CD4-positive, alpha-beta T cell (primary cell): ENCODE results near the gene MAGEA2B. TPM values are rescaled to one million over a fixed set of nuclear protein-coding genes. Genes with fewer than 3 reads are reported as not detected.
"Not testable (repeated sequence)": the region's sequence is repeated elsewhere in the genome, so short reads cannot be mapped to it uniquely, and the experiment has no call there.

Experiments
- ATAC-seq: fragments of 200-7000 bp; cut with Tn5 transposase; one replicate; pipeline ENCODE4 v1.10.0; 2022; ENCODE audit warnings: mild to moderate bottlenecking; ENCODE audit not compliant: poor library complexity
- CTCF ChIA-PET: fragments of 350-600 bp; sonication (Branson Sonifier 250); formaldehyde crosslinking; loops from one replicate; lab custom pipeline; 2021; ENCODE audit warnings: antibody characterized with exemption, inconsistent platforms; lab: Charles Lee
- POLR2A ChIA-PET: fragments of 350-600 bp; sonication (Branson Sonifier 250); formaldehyde crosslinking; loops from one replicate; lab custom pipeline; 2021; ENCODE audit warnings: antibody characterized with exemption, inconsistent platforms; lab: Charles Lee
- DNase-seq, 14 experiments: peaks; one replicate each; pipeline ENCODE4 v3.0.0-alpha.2; 2013 to 2020; ENCODE audit warnings: mixed read lengths in 2 of 14
- H3K27ac ChIP-seq, 2 donors: one replicate each; pipeline versions ENCODE4 v1.5.1 to v1.7.0; 2013; ENCODE audit warnings: low read length in 2 of 2, low read depth in 1 of 2, mild to moderate bottlenecking in 1 of 2
- H3K27me3 ChIP-seq, 2 experiments: 1 replicate in 1 of 2; 2 replicates in 1 of 2; pipeline versions ENCODE4 v1.6.1 to v1.7.0; 2013; ENCODE audit warnings: low read length in 2 of 2, control low read depth in 1 of 2, mild to moderate bottlenecking in 1 of 2, moderate library complexity in 1 of 2; ENCODE audit not compliant: insufficient read depth in 2 of 2, control insufficient read depth in 1 of 2
- H3K36me3 ChIP-seq: one replicate; pipeline ENCODE4 v1.6.1; 2013; ENCODE audit warnings: low read length, control low read depth; ENCODE audit not compliant: insufficient read depth
- H3K4me1 ChIP-seq: one replicate; pipeline ENCODE4 v1.6.1; 2013; ENCODE audit warnings: low read length, control low read depth; ENCODE audit not compliant: insufficient read depth
- H3K4me3 ChIP-seq: one replicate; pipeline ENCODE4 v1.5.1; 2013; ENCODE audit warnings: mild to moderate bottlenecking, low read length, moderate library complexity
- H3K9me3 ChIP-seq, 2 experiments: 1 replicate in 1 of 2; 2 replicates in 1 of 2; pipeline versions ENCODE4 v1.6.1 to v1.7.0; 2013; ENCODE audit warnings: low read length in 2 of 2, mild to moderate bottlenecking in 2 of 2, control low read depth in 1 of 2, moderate library complexity in 1 of 2; ENCODE audit not compliant: control insufficient read depth in 1 of 2, insufficient read depth in 1 of 2
- H3K27ac Mint-ChIP-seq: one replicate; pipeline ENCODE4 v1.8.0; 2020; ENCODE audit warnings: mixed read lengths
- H3K27me3 Mint-ChIP-seq: one replicate; pipeline ENCODE4 v1.8.0; 2021; ENCODE audit warnings: mixed read lengths
- H3K36me3 Mint-ChIP-seq: one replicate; pipeline ENCODE4 v1.8.0; 2021; ENCODE audit warnings: low read depth, mixed read lengths
- H3K4me1 Mint-ChIP-seq: one replicate; pipeline ENCODE4 v1.8.0; 2021; ENCODE audit warnings: low read depth, mixed read lengths
- H3K4me3 Mint-ChIP-seq: one replicate; pipeline ENCODE4 v1.8.0; 2020; ENCODE audit warnings: mild to moderate bottlenecking, mixed read lengths
- H3K9me3 Mint-ChIP-seq: one replicate; pipeline ENCODE4 v1.8.0; 2020; ENCODE audit warnings: mixed read lengths
- intact Hi-C, 2 experiments: fragments of 100-400 bp; cut with DNase I in 1 of 2; cut with micrococcal nuclease in 1 of 2; formaldehyde crosslinking; loops; one replicate each; pipeline versions ENCODE4 v1.15.1 to v1.9.0; 2023 to 2025; cut with DNase I, micrococcal nuclease
- total RNA-seq, 174 experiments: library from RNA in 2 of 174; stranded (reverse) in 2 of 174; gene quantifications; one replicate each; pipeline ENCODE4 v1.2.3 and lab custom pipeline; 2021 to 2026

The MAGEA2B gene
- total RNA-seq, 2 experiments from 2014 or later: not detected

DNA sequence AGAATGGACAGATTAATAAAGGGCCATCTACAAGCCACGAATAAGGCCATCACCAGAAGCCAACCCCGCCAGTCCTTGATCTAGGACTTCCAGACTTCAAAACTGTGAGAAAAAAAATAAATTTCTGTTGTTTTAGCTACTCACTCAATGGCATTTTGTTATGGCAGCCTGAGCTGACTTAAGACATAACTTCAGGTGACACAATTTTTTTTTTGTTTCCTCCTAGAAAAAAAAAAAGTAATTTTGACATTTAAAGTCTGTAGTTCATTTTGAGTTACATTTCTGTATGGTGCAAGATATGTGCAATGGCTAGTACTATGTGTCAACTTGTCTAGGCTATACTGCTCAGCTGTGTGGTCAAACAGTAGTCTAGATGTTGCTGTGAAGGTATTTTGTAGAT, 44.5 kb downstream of the MAGEA2B start, which contains the start of gene CSAG3:
CSAG3 (plus strand) TSS at position 301 of the 400 bp plus-strand sequence.
- H3K27me3 Mint-ChIP-seq, H3K36me3 ChIP-seq, H3K4me1 ChIP-seq, POLR2A ChIA-PET, CTCF ChIA-PET, H3K9me3 ChIP-seq, DNase-seq, H3K4me3 Mint-ChIP-seq, intact Hi-C loops, H3K4me3 ChIP-seq, H3K9me3 Mint-ChIP-seq, H3K4me1 Mint-ChIP-seq, ATAC-seq, H3K27ac ChIP-seq, H3K27me3 ChIP-seq, H3K27ac Mint-ChIP-seq, H3K36me3 Mint-ChIP-seq: not testable (repeated sequence)

DNA sequence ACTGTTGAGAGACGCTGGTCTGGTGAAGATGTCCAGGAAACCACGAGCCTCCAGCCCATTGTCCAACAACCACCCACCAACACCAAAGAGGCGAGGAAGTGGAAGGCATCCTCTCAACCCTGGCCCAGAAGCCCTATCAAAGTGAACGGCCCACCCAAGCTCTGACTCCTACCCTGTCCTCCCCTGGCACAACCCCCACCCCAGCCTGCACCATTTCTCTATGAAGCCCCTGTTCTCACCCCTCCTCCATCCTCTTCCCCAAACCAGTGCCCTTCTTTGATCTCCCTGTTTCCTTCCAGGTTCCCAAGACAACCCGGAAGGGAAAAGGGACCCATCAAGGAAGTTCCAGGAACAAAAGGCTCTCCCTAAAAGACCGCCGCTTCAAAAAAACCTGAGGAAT, 45.1 kb downstream of the MAGEA2B start:
- CTCF ChIA-PET, H3K27me3 ChIP-seq, H3K9me3 Mint-ChIP-seq, H3K36me3 Mint-ChIP-seq, H3K27ac ChIP-seq, H3K4me3 ChIP-seq, H3K4me3 Mint-ChIP-seq, H3K4me1 ChIP-seq, H3K27ac Mint-ChIP-seq, DNase-seq, ATAC-seq, H3K4me1 Mint-ChIP-seq, H3K27me3 Mint-ChIP-seq, POLR2A ChIA-PET, H3K36me3 ChIP-seq, intact Hi-C loops, H3K9me3 ChIP-seq: not testable (repeated sequence)

DNA sequence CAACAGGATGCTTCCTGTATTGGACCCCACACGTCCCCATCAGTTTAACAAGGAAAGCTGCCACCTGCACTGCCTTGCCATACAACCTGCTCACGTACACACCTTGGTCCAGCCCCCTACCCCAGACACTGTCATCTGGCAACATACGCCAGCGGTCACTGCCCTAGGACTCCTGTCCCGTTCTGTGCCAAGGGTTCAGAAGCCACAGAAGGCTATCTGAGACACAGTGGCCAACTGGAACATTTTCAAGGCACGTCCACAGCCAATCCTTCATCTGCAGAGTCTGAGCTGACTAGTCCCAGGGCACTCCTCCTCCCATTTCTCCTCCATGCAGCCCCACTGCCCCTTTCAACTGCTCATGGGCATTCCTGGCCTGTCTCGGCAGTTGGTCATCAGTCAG, 47.2 kb downstream of the MAGEA2B start:
- POLR2A ChIA-PET, H3K36me3 Mint-ChIP-seq, DNase-seq, H3K9me3 Mint-ChIP-seq, H3K4me3 ChIP-seq, H3K27me3 ChIP-seq, H3K4me3 Mint-ChIP-seq, ATAC-seq, H3K4me1 ChIP-seq, H3K4me1 Mint-ChIP-seq, H3K27me3 Mint-ChIP-seq, H3K9me3 ChIP-seq, intact Hi-C loops, H3K27ac ChIP-seq, H3K27ac Mint-ChIP-seq, CTCF ChIA-PET, H3K36me3 ChIP-seq: not testable (repeated sequence)

DNA sequence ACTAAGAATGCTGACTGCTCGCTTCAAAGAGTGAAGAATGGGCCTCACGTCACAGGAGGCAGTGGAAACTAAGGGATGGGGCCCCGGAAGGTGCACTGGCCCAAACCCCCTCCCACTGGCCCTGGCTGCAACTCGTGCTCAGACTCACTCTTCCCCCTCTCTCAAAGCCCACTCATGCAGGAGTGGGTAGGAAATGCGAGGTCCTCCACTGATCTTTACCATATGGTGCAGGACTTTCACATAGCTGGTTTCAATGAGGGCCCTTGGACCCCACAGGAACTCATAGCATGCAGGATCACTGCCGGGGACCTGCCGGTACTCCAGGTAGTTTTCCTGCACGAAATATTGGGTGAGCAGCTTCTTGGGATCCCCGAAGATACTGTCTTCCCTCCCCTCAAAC, 52.1 kb downstream of the MAGEA2B start:
- H3K4me1 ChIP-seq, H3K27ac Mint-ChIP-seq, intact Hi-C loops, DNase-seq, H3K4me3 Mint-ChIP-seq, H3K4me1 Mint-ChIP-seq, H3K4me3 ChIP-seq, H3K36me3 ChIP-seq, H3K9me3 ChIP-seq, H3K9me3 Mint-ChIP-seq, H3K27me3 ChIP-seq, CTCF ChIA-PET, H3K27ac ChIP-seq, H3K27me3 Mint-ChIP-seq, H3K36me3 Mint-ChIP-seq, POLR2A ChIA-PET, ATAC-seq: not testable (repeated sequence)

Other genes starting within 250 kb of the MAGEA2B start
- not detected for gene GABRQ, start 76.7 kb upstream of the MAGEA2B start, total RNA-seq
- not detected for gene MAGEA3, start 15.8 kb upstream of the MAGEA2B start, total RNA-seq
- gene CSAG2, start 5.4 kb upstream of the MAGEA2B start, total RNA-seq: not detected
- gene CSAG1, start 19.1 kb downstream of the MAGEA2B start, total RNA-seq: not detected
- gene MAGEA12, start 19.1 kb downstream of the MAGEA2B start, total RNA-seq: not detected
- gene MAGEA2, start 39.2 kb downstream of the MAGEA2B start, total RNA-seq: not detected
- gene CSAG3, start 44.6 kb downstream of the MAGEA2B start, total RNA-seq: not detected
- gene MAGEA6, start 55.1 kb downstream of the MAGEA2B start, total RNA-seq: not detected
- 1 to 10 TPM; 4.0 to 5.1 TPM for gene CETN2, start 116.1 kb downstream of the MAGEA2B start, total RNA-seq
- 1 to 10 TPM; 2.7 to 2.9 TPM for gene NSDHL, start 116.4 kb downstream of the MAGEA2B start, total RNA-seq
- gene ZNF185, start 183.4 kb downstream of the MAGEA2B start, total RNA-seq: 1 to 10 TPM; 1.4 to 1.5 TPM